ENCODE data around the gene ROS1.

ROS1 gene

DNA sequence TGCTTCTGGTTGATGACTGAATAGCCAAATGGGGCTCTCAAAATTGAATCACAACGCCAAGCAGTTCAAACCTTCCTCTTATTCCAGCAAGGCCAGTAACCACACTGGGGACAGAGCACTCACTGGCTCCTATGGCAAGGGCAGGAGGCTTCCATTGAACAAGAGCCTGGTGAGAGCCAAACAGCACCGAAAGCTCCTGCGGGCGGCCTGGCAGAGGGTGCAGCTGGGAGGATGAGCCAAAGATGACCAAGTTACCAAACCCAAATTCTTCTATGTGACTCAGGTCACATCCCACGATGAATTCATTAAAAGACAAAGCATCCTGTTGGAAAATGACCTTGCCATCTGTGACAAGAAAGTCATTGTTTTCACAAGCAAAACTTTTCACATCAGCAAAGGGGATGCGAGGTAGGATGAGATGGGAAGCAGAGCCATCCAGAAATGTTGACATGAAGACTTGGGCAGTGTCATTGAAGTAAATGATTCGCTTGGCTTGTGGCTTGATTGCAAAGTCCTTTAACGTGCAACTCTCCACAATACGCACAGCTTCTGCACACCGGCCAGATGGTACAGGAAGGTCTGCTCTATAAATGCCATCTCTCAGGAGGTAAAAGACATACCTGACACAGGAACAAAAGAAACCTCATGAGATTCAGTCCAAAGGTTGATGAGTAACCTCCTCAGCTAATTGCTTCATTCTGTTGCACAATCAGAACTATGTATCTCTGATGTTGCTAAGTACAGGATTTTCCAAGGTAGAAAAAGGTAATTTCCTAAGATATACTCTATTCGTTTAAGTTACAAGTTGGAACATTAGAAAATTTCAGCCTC lies 36.3 kb downstream of the ROS1 start:
- Histone ChIP-seq H3K27ac (ENCODE audit: low read depth, low read length, poor library complexity, severe bottlenecking) (no peak overlapping the region), H4K20me1 (ENCODE audit: insufficient read depth, low read length) (no peaks in the 10 kb centered on the region), H3K9me3 (ENCODE audit: low read length) (no peaks in the 10 kb centered on the region), H3K79me2 (ENCODE audit: insufficient read depth, low read length) (no peaks in the 10 kb centered on the region), H3K4me2 (ENCODE audit: low read length) (no peak overlapping the region), H3K36me3 (ENCODE audit: insufficient read depth, low read length) (no peaks in the 10 kb centered on the region), H3K4me3 (ENCODE audit: low read depth, low read length, poor library complexity, severe bottlenecking) (no peak overlapping the region), H3F3A (ENCODE audit: insufficient read depth, low read length) (no peaks in the 10 kb centered on the region), H3K4me1 (ENCODE audit: insufficient read depth, low read length, severe bottlenecking) (no peaks in the 10 kb centered on the region), H3K27me3 (ENCODE audit: insufficient read depth, low read length) (no peaks in the 10 kb centered on the region), H3K9ac (ENCODE audit: low read length) (no peak overlapping the region), H2AFZ (ENCODE audit: low read length) (no peak overlapping the region), H3K9me2 (ENCODE audit: low read depth, low read length) (no peaks in the 10 kb centered on the region)
- TF ChIP-seq EZH2 (IDR thresholded peaks at IDR 0.05; ENCODE audit: borderline replicate concordance, low read length), result no peak
- TF ChIP-seq, protein P1, sequence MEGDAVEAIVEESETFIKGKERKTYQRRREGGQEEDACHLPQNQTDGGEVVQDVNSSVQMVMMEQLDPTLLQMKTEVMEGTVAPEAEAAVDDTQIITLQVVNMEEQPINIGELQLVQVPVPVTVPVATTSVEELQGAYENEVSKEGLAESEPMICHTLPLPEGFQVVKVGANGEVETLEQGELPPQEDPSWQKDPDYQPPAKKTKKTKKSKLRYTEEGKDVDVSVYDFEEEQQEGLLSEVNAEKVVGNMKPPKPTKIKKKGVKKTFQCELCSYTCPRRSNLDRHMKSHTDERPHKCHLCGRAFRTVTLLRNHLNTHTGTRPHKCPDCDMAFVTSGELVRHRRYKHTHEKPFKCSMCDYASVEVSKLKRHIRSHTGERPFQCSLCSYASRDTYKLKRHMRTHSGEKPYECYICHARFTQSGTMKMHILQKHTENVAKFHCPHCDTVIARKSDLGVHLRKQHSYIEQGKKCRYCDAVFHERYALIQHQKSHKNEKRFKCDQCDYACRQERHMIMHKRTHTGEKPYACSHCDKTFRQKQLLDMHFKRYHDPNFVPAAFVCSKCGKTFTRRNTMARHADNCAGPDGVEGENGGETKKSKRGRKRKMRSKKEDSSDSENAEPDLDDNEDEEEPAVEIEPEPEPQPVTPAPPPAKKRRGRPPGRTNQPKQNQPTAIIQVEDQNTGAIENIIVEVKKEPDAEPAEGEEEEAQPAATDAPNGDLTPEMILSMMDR (IDR thresholded peaks at IDR 0.05; ENCODE audit: low read length), result no peak

DNA sequence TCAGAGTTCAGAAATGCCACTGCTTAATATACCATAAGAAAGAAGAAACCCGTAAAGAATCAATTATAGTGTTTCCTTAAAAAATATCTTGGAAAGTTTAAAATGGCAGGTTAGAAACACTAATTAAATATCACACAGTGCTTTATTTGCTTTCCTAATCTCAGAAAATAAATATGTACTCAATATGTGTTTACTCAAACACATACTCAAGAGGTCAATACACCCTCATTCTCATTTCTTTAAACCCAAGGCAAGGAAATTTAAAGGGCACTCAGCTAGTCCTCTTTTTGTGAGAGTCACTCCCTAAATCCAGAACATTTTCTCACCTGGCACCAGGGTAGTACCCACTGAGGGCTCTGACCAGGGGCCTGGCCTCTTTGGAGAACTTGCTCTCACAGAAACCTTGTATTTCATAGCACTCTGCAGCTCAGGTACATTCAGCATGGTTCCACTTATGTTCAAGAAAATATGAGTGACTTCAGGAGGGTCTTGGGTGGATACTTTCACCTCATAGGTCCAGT lies 38.2 kb downstream of the ROS1 start:
- TF ChIP-seq, protein P1 (IDR thresholded peaks at IDR 0.05; ENCODE audit: low read length), result no peak
- no peak for TF ChIP-seq EZH2 (IDR thresholded peaks at IDR 0.05; ENCODE audit: borderline replicate concordance, low read length)
- Histone ChIP-seq H2AFZ (ENCODE audit: low read length) (no peak overlapping the region), H3K27me3 (ENCODE audit: insufficient read depth, low read length) (no peaks in the 10 kb centered on the region), H3K9ac (ENCODE audit: low read length) (no peak overlapping the region), H4K20me1 (ENCODE audit: insufficient read depth, low read length) (no peaks in the 10 kb centered on the region), H3K4me3 (ENCODE audit: low read depth, low read length, poor library complexity, severe bottlenecking) (no peak overlapping the region), H3K27ac (ENCODE audit: low read depth, low read length, poor library complexity, severe bottlenecking) (no peak overlapping the region), H3K36me3 (ENCODE audit: insufficient read depth, low read length) (no peaks in the 10 kb centered on the region), H3F3A (ENCODE audit: insufficient read depth, low read length) (no peaks in the 10 kb centered on the region), H3K79me2 (ENCODE audit: insufficient read depth, low read length) (no peaks in the 10 kb centered on the region), H3K9me3 (ENCODE audit: low read length) (no peaks in the 10 kb centered on the region), H3K4me2 (ENCODE audit: low read length) (no peak overlapping the region), H3K9me2 (ENCODE audit: low read depth, low read length) (no peaks in the 10 kb centered on the region), H3K4me1 (ENCODE audit: insufficient read depth, low read length, severe bottlenecking) (no peaks in the 10 kb centered on the region)

DNA sequence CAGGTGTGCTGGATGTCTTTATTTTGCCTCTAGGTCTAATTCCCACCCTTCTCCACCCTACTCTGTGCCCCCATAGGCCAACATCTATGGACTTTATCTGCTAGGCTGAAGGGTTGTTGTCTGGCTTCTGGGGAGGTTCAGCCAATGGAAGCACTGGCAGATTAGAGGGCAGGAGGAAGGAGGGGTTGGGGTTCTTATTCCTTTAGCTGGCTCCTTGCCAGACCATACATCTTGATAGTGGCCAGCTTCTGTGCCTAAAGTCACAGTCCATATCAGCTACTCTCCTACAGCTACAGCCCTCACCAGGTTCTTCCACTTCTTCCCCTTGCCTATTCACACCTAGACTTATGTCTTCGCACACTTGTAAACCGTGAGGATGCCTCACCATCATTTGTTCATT lies 41.1 kb downstream of the ROS1 start:
- no peaks in the 10 kb centered on the region for H3K27me3 ChIP-seq (ENCODE audit: insufficient read depth, low read length)
- no peak overlapping the region for H3K4me3 ChIP-seq (ENCODE audit: low read depth, low read length, poor library complexity, severe bottlenecking)
- no peaks in the 10 kb centered on the region for H3F3A ChIP-seq (ENCODE audit: insufficient read depth, low read length)
- no peaks in the 10 kb centered on the region for H3K9me3 ChIP-seq (ENCODE audit: low read length)
- H4K20me1 ChIP-seq (ENCODE audit: insufficient read depth, low read length), result no peaks in the 10 kb centered on the region
- H3K27ac ChIP-seq (ENCODE audit: low read depth, low read length, poor library complexity, severe bottlenecking), result no peak overlapping the region
- H3K4me1 ChIP-seq (ENCODE audit: insufficient read depth, low read length, severe bottlenecking), result no peaks in the 10 kb centered on the region
- H3K9ac ChIP-seq (ENCODE audit: low read length), result no peak overlapping the region
- H3K4me2 ChIP-seq (ENCODE audit: low read length), result no peak overlapping the region
- H3K9me2 ChIP-seq (ENCODE audit: low read depth, low read length), result no peaks in the 10 kb centered on the region
- TF ChIP-seq, protein P1 (IDR thresholded peaks at IDR 0.05; ENCODE audit: low read length), result no peak
- TF ChIP-seq EZH2 (IDR thresholded peaks at IDR 0.05; ENCODE audit: borderline replicate concordance, low read length), result no peak
- no peaks in the 10 kb centered on the region for H3K79me2 ChIP-seq (ENCODE audit: insufficient read depth, low read length)
- H2AFZ ChIP-seq (ENCODE audit: low read length), result no peak overlapping the region
- no peaks in the 10 kb centered on the region for H3K36me3 ChIP-seq (ENCODE audit: insufficient read depth, low read length)

Measured in OCI-LY1 (cell line).